ENCODE results near the gene BUD23. TPM values are rescaled to one million over a fixed set of nuclear protein-coding genes. Genes with fewer than 3 reads are reported as not detected.

The BUD23 gene
- total RNA-seq, 1 experiment from 2014 or later = 168 TPM

GRCh38 chr7:73730485-73730884 lies 47.1 kb downstream of the BUD23 start (continued):
- TF ChIP-seq ZBTB33 (IDR thresholded peaks at IDR 0.05; ENCODE audit: extremely low read depth, insufficient replicate concordance, low read length) (no peak), ATF3 (IDR thresholded peaks at IDR 0.05) (no peak), EZH2 (IDR thresholded peaks at IDR 0.05) (no peak), CBX3 (IDR thresholded peaks at IDR 0.05; ENCODE audit: low read depth) (no peak), EZH2phosphoT487 (IDR thresholded peaks at IDR 0.05; ENCODE audit: borderline replicate concordance) (no peak), YY1 (IDR thresholded peaks at IDR 0.05; ENCODE audit: extremely low read depth, insufficient replicate concordance, low read depth, low read length) (no peak), RAD21 (IDR thresholded peaks at IDR 0.05; ENCODE audit: low read depth) (no peak), ZFX (IDR thresholded peaks at IDR 0.05) (no peak)

GRCh38 chr7:73732397-73732796 lies 49.0 kb downstream of the BUD23 start:
- ChIA-PET POLR2A (no interaction called here), CTCF (interaction anchor here (1.9 kb wide), 1 partner anchor 125 kb away, joined by 5 read pairs; no protein-coding TSS in a partner anchor), RAD21 (ENCODE audit: low non-redundant PET in 1 of 2, low total read pairs in 2 of 2, uncharacterized antibody in 2 of 2, unreplicated experiment in 2 of 2) (no interaction called here)
- Histone ChIP-seq H3K4me1 (ENCODE audit: control insufficient read depth in 1 of 2, insufficient read depth in 2 of 2, low read length in 2 of 2) (peaks cover 7 to 34% of the 10 kb centered on the region in 2 experiments), H3K4me2 (ENCODE audit: low read length) (no peak overlapping the region), H4K20me1 (ENCODE audit: insufficient read depth) (0 out of 2 replicates have a peak, but pooled peaks cover 4% of the 10 kb centered on the region), H3K36me3 (ENCODE audit: control insufficient read depth in 1 of 2, insufficient read depth in 2 of 2, low read length in 2 of 2) (peaks cover 6 to 17% of the 10 kb centered on the region in 2 experiments; a peak in 1 of 4 replicates), H3K27me3 (ENCODE audit: insufficient read depth, low read length) (no peaks in the 10 kb centered on the region), H3K9ac (ENCODE audit: low read length) (no peak overlapping the region), H3K9me3 (ENCODE audit: control insufficient read depth in 1 of 2, insufficient read depth in 1 of 2, low read depth in 1 of 2, low read length in 2 of 2) (no peaks in the 10 kb centered on the region), H3K79me2 (ENCODE audit: insufficient read depth, low read length) (peaks cover 10% of the 10 kb centered on the region), H3K27ac (ENCODE audit: low read depth, low read length) (no peak overlapping the region), H3K4me3 (replicated peaks in 1 of 2; ENCODE audit: low read depth in 1 of 2, low read length in 2 of 2) (no peak overlapping the region), H2AFZ (ENCODE audit: low read depth, low read length, poor library complexity, severe bottlenecking) (no peak overlapping the region), H3K9me2 (ENCODE audit: insufficient read depth) (no peaks in the 10 kb centered on the region)
- BruUV-seq (replicated peaks) = no TSS peak
- ATAC-seq = no peak
- TF ChIP-seq MAX (IDR thresholded peaks at IDR 0.05) (no peak), JUND (IDR thresholded peaks at IDR 0.05) (no peak), FOSL1 (IDR thresholded peaks at IDR 0.05; ENCODE audit: low read depth) (no peak), CTCF (IDR thresholded peaks at IDR 0.05 in 2 of 3, conservative IDR thresholded peaks at IDR 0.05 in 1 of 3; ENCODE audit: borderline replicate concordance in 1 of 3, insufficient read depth in 1 of 3, low read depth in 2 of 3, low read length in 2 of 3) (no peak), RAD21 (IDR thresholded peaks at IDR 0.05; ENCODE audit: low read depth) (no peak), CBX3 (IDR thresholded peaks at IDR 0.05; ENCODE audit: low read depth) (no peak), POLR2AphosphoS5 (IDR thresholded peaks at IDR 0.05; ENCODE audit: low read depth, low read length) (no peak)
- intact Hi-C loops (cut with micrococcal nuclease) = loop anchor here (10.0 kb wide), 1 partner anchor 408 kb away; the partner anchor contains the start of genes FKBP6 and TRIM50
- no peak for DNase-seq (ENCODE audit: low read depth, low spot score)
